ENCODE results near the gene RSPRY1.

DNA sequence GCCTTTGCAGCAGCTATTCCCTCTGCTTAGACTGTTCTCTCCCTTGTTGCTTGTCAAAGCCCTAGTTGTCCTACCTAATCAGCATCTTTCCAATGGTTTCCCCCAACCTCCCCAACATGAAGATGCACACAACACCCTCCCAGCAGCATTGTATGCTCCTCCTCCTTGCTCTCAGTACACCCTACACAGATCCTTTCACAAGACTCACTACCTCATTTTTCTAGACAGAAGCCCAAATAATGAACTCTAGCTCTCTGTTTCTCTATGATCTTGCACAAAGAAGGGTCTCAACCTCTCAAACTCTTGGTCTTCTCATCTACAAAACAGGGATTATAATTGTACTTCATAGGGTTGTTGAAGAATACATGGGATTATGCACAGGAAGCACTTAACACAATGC, 19.7 kb upstream of the RSPRY1 start:
- TF ChIP-seq EZH2phosphoT487 (IDR thresholded peaks at IDR 0.05; ENCODE audit: insufficient read depth, low read depth) (no peak), EZH2 (IDR thresholded peaks at IDR 0.05; ENCODE audit: insufficient read depth, poor library complexity, severe bottlenecking) (no peak)

Measured in GM23248 (cell line).